Hepatic stellate cell (primary cell): ENCODE data around the gene SORCS2.
"Not testable (repeated sequence)": the region's sequence is repeated elsewhere in the genome, so short reads cannot be mapped to it uniquely, and the experiment has no call there.

Experiments used
- DNase-seq: peaks from one replicate; pipeline ENCODE4 v3.0.0; 2011; ENCODE audit warnings: low spot score

Gene SORCS2

DNA sequence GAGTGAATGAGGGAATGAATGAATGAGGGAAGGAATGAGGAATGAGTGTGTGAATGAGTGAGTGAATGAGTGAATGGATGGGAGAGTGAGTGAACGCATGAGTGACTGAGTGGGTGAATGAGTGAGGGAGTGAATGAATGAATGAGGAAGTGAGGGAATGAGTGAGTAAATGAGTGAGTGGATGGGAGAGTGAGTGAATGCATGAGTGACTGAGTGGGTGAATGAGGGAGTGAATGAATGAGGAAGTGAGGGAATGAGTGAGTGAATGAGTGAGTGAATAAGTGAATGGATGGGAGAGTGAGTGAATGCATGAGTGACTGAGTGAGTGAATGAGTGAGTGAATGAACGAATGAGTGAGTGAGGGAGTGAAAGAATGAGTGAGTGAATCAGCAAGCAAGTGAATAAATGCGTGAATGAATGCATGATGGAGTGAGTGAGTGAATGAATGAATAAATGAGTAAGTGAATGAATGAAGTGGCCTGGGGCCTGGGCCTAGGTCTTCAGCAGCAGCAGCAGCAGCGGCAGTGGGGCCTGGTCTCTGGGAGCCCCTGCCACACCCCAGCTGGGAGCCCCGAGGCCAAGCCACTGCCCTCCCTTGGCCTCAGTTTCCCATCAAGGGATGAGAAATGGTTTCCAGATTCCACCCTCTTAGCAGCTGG is 258.6 kb downstream of the SORCS2 start:
- DNase-seq, result no peak

DNA sequence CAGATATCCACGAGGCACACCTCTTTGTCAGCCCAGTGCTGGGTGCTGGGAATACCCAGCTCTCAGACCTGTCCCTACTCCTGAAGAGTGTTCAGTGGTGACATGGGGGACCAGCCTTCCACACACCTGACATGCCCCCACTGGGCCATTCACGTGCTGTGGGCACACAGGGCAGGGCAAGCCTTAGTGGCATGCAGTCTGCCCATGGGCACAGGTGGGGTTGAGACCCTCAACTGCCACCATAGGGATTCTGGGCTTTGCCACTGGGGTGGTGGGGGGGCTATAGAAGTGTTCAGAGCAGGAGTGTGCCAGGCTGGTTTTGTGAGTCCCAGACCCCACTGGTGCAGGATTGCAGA is 259.1 kb downstream of the SORCS2 start:
- no peak for DNase-seq

DNA sequence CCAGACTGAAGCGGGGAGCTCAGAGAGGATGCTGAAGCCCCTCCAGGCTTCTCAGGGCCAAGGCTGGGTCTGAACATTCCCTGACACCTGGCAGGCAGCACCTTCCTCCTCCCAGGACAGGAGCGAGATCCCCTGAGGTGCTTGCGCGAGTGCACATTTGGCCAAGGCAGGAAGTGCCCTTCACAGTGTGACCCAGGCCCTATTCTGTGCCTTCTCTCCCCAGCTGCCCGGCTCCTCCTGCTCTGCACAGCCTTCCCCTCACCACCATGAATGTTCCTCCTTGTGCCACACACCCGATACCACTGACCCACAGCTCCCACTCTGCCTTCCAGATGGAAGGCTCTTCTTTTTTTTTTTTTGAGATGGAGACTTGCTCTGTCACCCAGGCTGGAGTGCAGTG is 259.5 kb downstream of the SORCS2 start:
- no peak for DNase-seq

DNA sequence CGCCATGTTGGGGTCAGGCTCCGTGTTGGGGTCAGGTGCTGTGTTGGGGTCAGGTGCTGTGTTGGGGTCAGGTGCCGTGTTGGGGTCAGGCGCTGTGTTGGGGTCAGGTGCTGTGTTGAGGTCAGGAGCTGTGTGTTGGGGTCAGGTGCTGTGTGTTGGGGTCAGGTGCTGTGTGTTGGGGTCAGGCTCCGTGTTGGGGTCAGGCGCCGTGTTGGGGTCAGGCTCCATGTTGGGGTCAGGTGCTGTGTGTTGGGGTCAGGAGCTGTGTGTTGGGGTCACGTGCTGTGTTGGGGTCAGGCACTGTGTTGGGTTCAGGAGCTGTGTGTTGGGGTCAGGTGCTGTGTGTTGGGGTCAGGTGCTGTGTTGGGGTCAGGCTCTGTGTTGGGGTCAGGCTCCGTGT is 260.5 kb downstream of the SORCS2 start:
- not testable (repeated sequence) for DNase-seq

DNA sequence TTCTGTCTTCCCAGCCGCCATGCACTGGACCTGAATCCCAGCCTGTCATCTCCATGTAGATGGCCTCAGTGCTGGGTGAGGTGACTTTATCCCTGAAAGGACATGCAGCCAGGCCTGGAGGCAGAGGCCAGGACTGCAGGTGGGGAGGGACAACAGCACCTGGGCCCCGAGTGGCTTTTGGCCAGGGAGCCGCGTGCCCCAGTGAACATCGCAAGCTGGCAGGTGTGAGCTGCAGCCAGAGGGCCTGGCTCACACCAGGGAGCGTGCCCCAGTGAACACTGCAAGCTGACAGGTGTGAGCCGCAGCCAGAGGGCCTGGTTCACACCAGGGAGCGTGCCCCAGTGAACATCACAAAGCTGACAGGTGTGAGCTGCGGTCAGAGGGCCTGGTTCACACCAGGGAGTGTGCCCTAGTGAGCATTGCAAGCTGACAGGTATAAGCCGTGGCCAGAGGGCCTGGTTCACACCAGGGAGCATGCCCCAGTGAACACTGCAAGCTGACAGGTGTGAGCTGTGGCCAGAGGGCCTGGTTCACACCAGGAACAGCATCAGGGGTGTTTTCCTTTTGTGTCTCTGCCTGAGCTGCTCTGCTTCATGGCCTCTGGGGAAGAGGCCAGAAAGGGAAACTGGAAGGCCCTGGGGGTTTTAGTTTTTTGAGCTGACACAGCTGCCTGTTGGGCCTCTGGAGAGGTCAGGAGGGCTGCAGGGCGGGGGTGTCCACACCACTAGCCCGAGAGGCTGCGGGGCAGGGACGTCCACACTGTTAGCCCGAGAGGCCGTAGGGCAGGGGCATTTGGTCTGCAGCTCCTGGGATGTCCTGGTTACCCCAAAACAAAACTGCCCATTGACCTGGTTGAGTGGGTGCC is 265.1 kb downstream of the SORCS2 start:
- no peak for DNase-seq

DNA sequence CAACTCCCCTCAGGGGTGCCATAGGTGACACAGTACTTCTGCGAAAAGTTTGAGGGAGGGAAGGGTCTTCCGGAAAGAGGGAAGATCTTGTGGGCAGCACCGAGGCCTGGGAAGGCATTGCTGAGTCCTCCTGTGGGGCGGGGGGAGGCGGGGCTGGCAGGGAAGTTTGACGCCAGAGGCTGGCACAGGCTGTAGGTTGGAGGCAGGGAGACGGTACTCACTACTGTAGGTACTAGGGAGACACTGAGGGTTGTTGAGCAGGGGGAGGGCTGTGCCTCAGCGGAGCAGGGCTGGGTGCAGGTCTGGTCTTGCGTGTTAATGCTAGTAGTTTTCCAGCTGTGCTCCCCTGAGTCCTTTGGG is 265.7 kb downstream of the SORCS2 start:
- DNase-seq, result no peak

DNA sequence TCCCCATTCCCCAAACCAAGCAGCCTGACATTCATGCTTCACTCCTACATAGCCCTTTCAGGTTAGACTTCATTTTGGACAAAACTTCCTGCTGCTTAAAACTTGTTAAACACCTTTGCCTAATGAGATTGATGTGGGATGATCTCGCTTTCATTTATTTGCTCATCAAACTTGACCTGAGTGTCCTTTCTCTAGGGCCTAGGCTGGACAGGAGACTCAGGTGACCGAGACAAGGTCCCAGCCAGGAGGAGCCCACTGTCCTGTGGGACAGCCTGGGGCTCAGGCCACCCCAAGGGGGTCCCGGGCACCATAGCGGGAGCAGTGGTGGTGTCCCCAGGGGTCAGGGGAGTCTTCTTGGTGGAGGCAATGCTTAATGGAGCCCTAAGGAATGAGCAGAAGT is 266.1 kb downstream of the SORCS2 start:
- DNase-seq, result no peak

DNA sequence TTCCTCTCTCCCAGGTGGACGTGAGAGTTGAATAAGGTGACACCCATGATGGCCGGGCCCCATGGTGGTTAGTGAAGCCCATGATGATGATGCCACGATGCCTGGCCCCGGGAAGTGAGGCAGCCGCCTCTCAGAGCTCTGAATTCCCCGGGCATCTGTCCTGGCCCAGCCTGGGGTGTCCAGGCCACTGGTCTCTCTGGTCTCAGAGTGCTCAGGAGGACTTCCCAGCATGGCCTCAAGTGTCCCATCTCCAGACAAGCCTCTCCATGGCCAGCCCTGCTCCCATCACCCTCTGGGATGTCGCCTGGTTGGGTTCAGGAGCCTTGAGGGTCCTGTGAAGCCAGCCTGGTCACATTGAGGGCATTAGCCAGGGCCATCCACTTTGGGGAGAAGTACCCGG is 267.1 kb downstream of the SORCS2 start:
- no peak for DNase-seq

DNA sequence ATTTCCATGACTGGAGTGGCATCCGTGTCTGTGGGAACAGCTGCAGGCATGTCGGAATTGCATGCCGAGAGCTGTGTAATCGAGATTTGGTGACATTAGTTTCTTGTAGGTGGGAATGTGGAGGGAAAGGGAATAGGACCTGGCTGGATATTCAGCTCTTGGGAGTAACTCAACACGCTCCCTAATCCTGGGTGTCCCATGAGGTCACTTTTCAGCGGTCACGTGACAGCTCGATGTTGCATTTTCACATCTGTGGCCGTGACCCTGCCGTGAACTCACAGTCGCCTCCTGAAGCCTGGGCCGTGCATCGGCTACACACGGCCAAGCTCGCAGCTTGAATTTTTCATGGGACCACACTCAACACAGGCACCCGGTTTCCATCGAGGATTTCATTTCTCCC is 268.2 kb downstream of the SORCS2 start:
- no peak for DNase-seq

DNA sequence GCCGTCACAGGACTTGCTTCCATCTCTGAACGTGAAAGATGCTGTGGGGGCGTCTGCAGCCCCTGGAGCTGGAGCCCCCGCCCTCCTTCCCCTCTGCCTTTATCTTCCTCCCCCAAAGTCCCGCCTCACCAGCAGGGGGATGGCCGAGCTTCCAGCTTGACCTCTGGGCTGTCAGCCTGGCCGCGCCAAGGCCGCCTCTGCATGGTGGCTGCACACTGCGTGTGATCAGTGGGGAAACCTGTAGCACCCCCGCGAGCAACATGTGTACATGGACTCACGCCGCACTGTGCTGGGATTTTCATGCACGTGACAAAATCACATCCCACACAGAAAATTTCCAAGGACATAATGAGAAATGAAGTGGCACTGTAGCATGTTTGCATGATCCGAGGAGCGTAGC is 268.9 kb downstream of the SORCS2 start:
- no peak for DNase-seq

DNA sequence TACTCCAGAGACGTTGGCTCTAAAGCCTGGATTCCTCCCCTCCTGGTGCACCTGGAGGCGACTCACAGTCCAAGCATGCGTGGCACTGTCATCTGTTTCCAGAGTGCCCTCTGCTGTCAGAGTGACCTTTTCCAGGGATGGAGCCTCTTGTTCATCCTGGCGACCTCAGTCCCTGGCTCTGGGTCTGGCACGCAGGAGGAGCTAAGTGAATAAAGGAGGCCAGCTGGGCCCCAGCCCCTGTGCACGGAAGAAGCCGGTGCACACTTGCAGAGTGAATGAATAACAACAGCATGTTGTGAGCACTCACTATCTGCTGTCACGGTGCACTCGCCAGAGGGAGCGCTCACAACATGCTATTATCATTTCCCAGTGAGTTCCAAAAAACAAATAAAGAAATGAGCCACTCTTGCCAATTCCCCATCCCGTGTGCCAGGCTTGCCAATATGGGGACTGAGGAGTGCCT is 270.2 kb downstream of the SORCS2 start:
- no peak for DNase-seq

DNA sequence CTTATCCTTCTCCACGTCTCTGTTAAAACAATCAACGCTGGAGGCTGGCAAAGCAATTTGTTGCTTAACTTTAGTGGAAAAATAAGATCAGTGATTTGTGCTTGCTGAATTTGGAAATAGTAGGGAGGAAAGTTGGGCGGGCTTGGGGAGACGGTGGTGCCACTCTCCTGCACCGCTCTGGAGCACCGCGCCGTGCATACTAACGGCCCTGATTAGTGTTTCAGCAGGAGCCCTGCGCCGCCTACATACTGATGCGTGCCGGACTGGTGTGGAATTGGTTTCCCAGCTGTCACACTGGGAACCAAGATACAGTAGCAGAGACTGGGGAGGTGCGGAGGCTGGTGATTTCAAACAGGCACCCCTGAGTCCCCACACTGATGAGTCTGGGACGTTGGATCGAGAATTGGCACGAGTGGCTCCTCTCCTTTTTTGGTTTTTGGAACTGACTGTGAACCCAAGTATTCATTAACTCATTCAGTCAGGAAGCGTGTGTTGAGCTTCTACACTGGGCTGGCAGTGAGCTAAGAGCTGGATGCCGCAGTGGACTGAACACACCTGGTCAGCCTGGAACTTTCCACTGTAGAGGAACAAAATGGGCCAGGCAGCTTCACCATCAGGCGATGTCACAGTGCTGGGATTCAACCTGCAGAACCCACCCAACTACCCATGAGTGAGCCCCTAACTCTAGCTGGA is 271.4 kb downstream of the SORCS2 start:
- DNase-seq, result no peak

DNA sequence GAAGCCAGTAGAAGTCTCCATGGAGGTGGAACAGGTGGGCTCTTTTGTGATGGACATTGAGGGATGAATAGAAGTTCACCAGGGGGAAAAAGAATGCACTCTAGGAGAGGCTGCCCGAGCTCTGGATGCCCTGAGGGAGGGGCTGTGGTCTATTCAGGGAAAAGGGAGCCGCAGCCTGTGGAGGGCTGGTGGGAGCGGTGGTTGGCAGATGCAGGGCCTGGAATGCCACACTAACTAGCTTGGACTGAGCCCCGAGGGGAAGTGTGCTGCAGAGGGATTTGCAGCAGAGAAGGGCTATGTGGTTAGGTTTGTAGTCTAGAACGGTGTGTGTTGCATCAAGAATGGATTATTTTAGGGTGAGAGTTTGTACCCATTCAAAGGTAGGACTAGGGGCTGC is 271.9 kb downstream of the SORCS2 start:
- no peak for DNase-seq

DNA sequence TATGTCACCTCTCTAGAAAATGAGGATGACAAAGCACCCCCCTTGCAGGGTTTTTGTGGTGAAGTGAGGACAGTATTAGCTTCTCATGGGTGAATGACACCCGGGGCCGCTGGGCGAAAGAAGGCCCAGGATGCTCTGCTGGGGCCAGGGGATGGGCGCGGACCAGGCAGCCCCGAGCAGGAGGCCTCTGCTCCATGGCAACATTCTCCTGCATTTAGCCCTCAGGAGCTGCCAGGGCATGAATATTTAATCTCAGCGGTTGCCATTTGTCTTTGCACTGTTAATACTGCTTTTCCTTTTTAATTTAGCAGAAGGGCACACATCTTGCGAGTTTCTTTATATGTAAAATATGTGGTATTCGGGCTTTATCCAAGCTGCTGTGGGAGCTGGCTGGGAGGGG is 272.7 kb downstream of the SORCS2 start:
- no peak for DNase-seq

DNA sequence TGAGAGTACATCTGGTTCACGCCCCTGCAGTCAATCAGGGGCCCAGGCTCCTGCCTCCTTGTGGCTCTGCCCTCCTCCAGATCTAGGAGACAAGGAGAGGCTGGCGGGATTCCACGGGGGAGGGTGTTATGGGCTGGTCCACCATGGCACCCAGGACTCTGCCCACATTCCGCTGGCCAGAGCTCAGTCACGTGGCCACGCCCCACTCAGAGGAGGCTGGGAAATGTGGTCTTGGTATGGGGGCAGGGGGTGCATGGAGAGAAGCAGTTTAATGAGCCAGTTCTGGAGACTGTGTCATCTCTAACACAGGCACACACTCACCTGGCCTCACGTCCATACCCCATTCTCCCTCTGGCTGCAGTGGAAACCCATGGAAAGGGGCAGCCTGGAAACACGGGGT is 273.9 kb downstream of the SORCS2 start:
- no peak for DNase-seq

DNA sequence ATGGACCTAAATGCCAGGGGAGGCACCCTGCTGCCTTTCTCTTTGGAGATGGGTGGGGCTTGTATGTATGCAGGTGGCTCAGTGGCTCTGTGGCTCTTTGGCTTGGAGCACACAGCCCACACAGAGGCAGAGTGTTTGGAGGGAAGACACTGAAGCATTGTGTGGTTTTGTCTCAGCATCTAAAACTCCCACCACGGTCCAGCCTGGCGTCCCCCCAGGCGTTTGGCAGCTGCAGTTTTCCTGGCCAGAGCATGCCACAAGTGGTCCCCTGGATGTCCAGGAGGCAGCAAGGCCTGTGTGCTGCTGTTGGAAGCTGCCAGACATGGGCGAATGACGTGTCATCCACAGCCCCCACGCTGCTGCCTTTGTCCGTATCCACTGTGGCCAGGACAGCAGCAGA is 274.6 kb downstream of the SORCS2 start:
- DNase-seq, result no peak

DNA sequence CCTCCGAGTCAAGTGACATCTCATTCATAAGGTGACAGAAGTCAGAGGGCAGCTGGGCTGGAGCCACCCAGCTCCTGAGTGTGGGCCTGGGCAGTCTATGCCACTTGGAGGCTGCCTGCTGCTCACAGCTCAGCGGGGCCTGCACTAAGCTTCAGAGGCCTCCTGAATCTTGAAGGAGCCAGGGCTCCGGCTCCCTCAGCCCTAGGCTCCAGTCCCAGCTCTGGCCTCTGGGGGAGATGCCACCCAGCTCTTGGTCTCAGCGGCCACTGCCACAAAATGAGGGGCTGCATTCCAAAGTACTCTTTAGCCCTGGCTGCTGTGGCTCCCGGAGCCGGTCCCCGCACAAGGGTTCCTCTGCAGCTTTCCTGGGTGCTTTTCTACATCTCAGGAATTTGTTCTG is 275.1 kb downstream of the SORCS2 start:
- DNase-seq, result no peak

DNA sequence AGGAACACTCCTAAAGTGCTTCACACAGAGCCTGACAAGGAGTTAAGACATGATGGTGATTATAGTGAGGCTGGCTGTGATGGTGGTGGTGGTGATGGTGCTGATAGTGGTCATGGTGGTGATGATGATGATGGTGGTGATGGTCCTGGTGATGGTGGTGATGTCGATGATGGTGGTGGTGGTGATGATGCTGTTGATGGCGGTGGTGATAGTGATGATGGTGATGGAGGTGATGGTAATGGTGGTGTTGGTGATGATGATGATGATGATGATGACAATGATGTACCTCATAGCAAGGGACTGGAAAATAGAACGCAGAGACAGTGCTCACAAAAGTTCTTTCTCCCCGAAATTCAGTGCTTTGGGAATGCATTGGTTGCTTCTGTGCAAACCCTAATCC is 276.7 kb downstream of the SORCS2 start:
- no peak for DNase-seq

DNA sequence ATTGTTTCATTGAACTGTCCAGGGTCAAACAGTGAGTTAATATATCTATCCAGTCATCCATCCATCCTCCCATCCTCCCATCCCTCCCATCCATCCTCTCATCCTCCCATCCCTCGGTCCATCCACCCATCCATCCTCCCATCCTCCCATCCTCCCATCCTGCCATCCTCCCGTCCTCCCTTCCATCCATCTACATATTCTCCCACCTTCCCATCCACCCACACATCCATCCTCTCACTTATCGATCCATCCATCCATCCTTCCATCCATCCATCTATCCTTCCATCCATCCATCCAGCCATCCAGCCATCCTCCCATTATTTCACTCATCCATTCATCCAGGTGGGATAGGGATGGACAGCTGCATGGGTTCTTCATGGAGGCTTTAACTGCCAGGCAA is 277.8 kb downstream of the SORCS2 start:
- DNase-seq, result no peak

DNA sequence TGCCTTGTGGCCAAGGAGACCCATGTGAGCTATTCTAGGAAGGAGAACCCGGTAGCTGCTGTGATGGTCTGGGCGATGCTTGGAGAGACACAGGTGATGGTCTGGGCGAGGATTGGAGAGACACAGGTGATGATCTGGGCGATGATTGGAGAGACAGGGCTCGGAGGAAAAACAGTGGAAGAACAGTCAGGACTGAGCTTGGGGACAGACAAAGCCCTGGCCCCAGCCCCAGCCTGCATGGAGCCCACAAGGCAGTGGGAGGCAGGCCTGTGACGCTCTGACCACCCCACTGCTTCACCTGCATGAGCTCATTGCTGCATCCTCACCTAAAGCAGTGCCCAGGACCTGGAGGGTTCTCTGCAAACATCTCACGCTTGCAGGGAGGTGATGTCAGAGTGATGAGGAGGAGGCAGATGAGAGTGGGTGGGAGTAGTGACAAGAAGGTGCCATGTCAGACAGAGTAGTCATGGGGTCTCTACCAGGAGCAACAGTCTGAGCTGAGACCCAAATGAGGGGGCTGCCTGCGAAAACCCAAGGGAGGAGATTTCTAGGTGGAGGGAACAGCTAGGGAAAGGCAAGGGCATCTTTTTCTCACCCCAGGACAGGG is 278.3 kb downstream of the SORCS2 start:
- no peak for DNase-seq

DNA sequence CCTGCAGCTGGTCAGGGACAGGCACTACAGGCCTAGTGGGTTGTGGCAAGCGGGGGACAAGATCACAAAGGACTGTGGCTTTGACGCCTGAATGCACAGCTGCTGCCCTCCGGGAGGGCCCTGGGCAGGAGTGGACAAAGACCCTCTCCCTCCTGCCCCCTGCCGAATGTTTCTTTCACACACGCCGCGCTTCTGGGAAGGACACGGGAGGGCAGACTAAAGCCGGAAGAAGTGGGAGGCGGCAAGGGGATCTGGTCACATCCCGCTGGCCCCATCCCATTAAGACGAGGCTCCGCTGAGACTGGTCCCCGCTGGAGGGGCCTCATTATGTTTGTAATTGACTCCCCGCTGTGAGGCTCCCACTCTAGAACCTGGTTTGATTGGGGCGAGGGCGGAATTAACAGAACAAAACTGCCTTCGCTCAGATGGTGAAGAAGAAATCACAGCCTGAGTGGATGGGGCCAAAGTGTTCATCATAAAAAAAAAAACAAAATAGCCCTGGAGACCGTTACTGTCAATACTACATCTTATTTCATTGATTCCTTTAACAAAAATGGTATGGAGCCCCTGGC is 280.2 kb downstream of the SORCS2 start:
- DNase-seq, result no peak

DNA sequence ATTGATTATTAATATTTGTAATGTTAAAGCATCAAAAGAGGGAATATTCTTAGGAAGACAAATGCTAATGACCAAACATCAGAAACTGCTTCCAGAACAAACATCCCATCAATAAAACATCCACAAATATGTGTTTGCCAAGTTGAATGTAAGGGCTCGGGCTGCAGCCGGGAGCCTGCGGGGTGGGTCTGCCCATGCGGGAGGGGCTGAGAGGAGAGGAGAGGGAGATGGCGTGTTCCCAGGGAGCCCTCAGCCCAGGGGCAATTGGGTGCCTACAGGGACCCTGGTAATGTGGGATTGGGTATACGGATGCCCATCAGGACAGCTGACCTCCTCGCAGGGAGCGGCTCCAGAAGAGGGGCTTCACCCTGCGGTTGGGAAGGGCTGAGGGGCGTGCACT is 280.7 kb downstream of the SORCS2 start:
- no peak for DNase-seq

DNA sequence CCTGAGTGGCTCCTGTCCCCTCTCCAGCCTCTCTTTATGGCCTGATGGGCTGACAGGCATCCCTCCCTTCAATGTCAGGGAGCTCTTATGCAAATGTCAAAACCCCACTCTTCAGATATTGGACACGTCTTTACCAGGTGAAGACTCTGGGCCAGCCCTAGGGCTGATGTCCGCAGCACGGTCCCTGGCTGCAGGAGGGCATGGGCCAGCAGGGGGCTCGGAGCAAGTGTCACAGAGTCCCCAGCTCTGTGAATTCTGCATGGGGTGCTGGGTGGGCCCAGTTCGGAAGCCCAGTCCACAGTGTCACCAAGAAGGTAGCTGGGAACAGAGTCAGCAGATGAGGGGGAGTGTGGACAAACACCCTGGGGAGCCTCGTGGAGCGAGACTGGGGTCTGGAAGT is 282.0 kb downstream of the SORCS2 start:
- no peak for DNase-seq
